GM18858 (cell line): ENCODE data around the gene DHRS7.
"Not testable (repeated sequence)": the region's sequence is repeated elsewhere in the genome, so short reads cannot be mapped to it uniquely, and the experiment has no call there.

Experiments used
- ATAC-seq: cut with Tn5 transposase; IDR thresholded peaks from one replicate; pipeline ENCODE4 v1.9.1; 2021; ENCODE audit not compliant: unreplicated experiment

Gene DHRS7

DNA sequence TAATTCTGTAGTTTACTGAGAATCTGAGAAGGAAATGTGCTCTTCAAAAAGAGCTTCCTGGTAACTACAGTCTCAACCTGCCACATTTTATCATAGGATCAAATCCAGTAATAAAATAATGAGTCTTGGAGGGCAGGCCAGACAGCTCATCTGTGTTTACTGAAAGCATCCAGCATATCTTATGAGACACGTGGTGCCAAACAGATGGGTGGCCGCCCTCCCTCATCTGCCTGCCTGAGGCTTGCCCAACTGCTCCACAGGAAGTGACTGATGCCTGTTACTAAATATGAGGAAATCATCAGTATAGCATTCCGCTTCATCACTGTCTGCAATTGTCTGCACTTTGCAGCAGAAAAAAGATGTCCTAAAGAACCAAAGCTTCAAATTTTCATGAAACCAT, 13.5 kb downstream of the DHRS7 start:
- peak; percentile 87 for ATAC-seq

DNA sequence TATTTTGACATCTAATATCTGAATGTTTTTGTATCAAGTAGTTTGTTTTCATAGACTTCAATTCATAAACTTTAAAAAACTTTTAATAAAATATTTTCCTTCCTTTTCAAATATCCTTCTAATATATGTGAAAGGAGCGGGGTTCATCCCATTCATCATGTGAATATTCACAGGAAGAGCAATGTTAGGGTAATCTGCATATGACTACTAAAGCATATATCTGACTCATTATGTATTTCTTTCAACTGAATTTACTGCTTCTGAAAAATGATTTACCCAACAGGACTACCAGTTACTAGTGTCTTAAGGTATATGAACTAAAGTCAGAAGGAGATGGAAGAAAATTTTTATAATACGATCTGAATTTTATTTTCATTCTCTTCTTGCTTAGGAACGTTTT, 30.5 kb downstream of the DHRS7 start:
- ATAC-seq, result no peak

DNA sequence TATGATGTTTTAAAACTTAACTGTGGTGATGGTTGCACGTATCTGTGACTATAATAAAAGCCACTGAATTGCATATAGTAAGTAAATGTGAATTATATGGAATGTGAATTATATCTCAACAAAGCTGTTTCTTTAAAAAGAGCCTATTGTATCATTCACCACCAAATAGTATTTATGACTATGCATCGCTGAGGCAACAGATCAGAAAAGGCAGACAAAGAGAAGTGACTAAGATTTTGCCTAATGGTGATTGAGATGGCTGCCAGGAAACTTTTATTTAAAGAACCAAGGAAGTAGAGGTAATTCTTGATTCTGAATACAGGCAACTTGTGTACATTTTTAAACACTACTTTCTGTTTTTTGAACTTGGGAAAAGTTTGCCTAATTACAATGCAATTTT, 31.7 kb downstream of the DHRS7 start:
- no peak for ATAC-seq

DNA sequence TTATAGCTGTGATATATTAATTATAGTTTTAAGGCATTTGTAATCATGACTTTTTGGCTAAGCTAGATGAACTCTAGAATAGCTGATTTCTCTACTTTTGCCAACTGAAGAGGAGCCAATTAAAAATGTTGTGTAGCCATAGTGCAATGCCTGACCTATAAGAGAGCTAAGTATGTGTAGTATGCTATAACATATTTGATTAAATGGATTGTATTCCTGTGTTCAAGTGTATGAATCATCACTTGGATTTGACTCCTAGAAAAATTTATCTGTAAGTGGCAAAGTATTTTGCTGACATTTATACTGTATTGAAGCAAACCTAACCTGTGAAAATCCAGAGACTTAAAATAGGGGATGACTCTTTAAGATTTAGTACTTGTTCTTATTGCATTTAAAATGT, 39.3 kb downstream of the DHRS7 start:
- no peak for ATAC-seq

DNA sequence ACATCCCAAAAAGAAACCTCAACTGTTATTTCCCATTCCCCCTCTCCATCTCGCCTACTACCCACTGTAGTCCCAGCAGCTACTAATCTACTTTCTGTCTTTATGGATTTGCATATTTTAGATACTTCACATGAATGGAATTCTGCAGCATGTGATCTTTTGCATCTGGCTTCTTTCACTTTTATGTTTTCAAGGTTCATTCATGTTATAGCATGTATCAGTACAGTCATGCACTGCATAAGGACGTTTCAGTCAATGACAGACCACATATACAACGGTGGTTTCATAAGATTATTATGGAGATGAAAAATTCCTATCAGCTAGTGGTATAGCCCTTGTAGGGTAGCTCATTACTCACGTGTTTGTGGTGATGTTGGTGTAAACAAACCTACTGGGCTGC, 49.0 kb downstream of the DHRS7 start:
- ATAC-seq, result no peak

DNA sequence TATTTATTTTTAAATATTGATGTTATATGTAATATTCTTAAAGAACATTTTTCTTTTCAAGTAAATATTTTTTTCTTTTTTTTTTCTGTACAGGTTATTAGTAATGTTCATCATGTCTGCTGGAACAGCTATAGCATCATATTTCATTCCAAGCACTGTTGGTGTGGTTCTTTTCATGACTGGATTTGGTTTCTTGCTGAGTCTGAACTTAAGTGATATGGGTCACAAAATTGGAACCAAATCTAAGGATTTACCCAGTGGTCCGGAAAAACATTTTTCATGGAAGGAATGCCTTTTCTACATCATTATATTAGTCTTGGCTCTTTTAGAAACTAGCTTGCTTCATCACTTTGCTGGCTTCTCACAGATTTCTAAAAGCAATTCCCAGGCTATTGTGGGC, 50.3 kb downstream of the DHRS7 start:
- no peak for ATAC-seq

DNA sequence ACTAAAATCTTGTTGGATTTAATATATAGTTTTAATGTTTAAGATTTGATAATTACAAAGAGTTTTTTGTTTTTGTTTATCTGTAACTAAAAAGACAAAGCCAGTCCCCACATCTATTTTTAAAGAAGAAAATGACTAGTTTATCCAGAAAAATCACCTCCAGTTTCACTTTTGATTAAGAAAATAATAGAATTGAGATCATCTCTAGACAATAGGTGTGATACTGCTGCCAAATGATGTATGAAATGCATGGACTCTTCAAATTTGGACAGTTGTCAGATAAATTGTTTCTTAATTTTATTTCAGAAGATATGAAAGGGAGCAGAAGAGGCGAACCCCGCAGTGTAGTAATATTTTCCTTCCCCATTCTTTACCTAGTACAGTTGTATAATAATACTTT, 53.5 kb downstream of the DHRS7 start:
- ATAC-seq, result no peak

DNA sequence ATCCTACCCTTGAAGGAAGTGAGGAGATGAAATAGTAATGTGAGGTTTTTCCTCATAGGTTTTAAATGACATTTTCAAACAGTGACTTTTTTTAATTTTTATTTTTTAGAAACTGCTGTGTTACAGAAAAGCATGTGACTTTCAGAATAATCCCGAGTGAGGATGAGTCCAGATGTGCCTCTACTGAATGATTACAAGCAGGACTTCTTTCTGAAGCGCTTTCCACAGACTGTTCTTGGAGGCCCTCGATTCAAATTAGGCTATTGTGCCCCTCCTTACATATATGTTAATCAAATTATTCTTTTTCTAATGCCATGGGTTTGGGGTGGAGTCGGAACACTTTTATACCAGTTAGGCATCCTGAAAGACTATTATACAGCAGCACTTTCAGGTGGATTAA, 57.7 kb downstream of the DHRS7 start:
- no peak for ATAC-seq

DNA sequence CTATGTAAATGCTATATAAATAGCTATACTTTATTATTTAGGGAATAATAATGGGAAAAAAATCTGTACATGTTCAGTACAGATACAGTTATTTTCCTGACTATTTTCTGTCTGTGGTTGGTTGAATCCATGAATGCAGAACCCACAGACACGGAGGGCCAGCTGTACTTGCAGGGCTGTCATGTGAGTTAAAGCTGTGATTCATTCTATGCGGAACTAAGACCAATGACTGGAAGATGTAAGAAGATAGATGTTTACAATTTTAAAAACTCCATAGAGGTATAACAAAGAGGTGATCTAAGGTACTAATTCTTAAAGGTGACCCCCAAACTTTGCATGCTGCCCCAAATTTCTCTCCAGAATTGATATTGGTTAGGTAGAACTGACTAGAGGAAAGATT, 58.9 kb downstream of the DHRS7 start:
- no peak for ATAC-seq

DNA sequence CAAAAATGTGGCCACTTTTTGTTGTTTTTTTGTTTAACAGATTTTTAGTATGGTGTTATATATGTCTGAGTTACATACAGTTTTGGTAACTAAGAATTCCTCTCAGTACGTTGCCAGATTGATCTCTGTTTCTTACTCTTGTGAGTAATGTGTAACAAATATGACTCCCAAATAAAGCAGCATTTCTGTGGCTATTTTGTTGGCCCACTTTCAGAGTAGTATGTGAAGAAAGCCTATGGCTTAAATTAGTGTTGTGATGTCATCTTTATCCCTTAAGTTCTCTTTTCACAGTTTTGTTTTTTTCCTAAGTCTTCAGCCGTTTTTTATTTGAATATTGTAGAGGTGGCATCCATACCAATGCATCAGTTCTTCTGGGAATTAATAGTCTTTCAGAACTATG, 62.8 kb downstream of the DHRS7 start:
- no peak for ATAC-seq

DNA sequence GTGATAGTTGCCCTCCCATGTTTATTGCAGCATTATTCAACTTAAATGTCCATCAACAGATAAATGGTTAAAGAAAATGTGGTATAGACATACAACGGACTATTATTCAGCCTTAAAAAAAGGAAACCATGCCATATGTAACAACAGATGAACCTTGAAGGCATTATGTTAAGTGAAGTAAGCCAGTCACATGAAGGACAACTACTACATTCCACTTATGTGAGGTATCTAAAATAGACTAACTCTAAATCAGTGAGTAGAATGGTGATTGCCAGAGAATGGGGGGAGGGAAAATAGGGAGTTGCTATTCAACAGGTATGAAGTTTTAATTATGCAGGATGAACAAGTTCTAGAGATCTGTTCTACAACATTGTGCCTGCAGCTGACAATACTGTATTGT, 63.4 kb downstream of the DHRS7 start:
- no peak for ATAC-seq

DNA sequence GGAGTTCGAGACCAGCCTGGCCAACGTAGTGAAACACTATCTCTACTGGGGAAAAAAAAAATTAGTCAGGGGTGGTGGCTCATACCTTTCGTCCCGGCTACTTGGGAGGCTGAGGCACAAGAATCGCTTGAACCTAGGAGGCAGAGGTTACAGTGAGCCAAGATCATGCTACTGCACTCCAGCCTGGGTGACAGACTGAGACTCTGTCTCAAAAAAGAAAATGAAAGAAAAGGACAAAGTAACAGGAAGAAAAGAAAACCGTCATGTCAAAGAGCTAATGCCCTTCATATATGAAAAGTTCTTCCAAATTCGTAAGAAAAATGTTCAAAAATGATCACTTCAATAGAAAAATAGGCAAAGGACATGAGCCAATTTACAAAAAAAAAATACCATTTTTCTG, 65.3 kb downstream of the DHRS7 start:
- ATAC-seq, result not testable (repeated sequence)

DNA sequence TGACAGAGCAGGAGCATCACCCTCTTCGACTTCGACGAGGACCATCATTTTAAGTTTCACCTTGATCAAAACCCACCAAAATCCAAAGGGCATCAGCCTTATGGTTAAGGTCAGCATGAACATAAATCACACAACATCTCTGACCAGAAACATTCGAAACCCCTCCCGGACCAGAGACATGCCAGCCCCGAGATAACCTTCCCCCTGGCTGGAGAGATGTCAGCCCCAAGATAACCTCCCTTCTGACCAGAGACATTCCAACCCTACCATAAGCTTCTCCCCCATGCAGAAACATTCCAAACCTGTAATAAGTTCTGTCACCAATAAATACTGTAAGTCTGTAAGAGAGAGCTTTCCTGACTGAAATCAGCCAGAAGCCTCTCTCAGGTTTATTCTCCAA, 67.2 kb downstream of the DHRS7 start:
- ATAC-seq, result no peak

DNA sequence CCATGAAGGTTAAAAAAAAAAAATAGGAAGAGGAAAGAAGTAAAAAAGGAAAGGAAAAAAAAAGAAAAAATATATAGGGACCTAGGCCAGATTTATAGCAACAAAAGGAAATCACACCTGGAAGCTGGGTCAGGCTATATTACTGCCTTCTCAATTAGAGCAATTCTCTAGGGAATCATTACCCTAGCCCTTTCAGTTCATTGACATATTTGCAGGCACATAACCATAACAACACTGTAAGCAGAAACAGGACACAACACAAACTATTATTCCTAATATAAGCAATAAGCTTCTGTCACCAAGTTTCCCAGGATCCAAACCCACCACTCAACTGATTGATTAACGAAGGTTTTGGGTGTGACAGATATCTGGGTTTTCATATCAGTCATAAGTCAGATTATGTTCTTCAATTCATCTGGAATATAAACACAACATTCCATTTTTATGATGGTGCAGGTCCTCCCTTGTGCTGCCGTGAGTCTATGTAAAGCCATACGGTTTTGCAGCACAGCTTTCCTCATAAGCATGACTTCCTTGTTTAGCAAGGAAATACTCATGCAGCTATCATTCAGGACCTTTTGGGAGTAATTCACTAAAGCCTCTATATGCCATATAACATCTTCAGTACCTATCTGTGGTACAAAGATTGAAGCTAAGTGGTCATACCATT, 69.3 kb downstream of the DHRS7 start:
- no peak for ATAC-seq

DNA sequence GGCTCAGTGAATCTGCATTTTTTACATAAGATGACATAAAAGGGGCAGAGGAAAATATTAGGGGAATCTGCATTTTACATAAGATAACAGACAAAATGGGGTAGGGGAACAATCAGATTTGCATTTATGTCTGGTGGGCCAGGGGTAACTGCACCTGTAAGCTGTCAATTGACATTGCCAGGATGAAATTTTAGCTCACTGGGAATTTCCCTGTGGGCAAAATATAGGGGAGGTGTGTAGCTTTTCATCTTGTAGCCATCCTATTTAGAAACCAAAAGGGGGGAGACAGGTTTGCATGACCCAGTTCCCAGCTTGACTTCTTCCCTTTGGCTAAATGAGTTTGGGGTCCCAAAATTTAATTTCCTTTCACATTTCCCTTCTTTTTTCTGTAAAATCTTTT, 70.0 kb downstream of the DHRS7 start:
- ATAC-seq, result no peak

DNA sequence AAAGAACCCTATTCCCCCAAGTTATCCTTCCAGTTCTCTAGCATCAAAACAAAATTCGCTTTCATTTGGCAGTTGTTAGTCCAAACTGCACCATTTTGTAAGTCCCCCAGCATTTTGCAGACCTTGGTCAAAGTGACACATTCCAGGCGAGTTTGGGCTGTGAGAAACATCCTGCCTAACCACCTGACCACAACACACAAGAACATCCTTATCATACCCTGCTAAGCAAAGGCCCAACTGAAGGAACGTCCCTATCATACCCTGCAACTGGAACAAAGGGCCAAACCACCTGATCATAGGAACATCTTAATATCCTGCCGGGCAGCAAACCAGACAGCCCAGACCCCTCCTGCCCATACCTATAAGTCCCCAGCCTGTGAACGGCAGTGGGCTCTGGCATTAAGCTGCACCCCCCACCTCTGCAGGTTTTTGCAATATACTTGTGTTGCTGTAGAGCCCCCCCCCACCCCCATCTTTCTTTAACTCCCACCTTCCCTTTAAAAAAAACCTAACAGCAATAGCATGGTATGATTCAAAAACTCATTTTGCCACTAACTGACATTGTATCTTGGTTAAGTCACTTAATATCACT, 70.8 kb downstream of the DHRS7 start:
- no peak for ATAC-seq
